Measurements from ENCODE around the gene EDNRA. TPM values are rescaled to one million over a fixed set of nuclear protein-coding genes. Genes with fewer than 3 reads are reported as not detected.

The EDNRA gene
- total and polyA plus RNA-seq, 2 donors (not counting 3 experiments of a cell fraction or from before 2014, with no cell fraction given), result 0.01 TPM; not detected in 1

- peaks cover 23 to 32% of the 10 kb centered on the region in 2 experiments for H3K27me3 ChIP-seq (ENCODE audit: control insufficient read depth in 2 of 2, insufficient read depth in 2 of 2, low read length in 2 of 2)
- intact Hi-C loops (cut with micrococcal nuclease) (no loop called here), dilution Hi-C loops (cut with MboI; ENCODE audit: extremely low pct_ligation_motif_present, low sequenced_read_pairs) (no loop called here)
- FAIRE-seq (peak; percentile 8), DNase-seq (ENCODE audit: low read depth, low spot score) (no peak)
- H2AFZ ChIP-seq (ENCODE audit: low read depth, low read length), result no peak overlapping the region
- H3K4me1 ChIP-seq (ENCODE audit: control insufficient read depth, extremely low read depth, insufficient read depth, low read length), result no peaks in the 10 kb centered on the region
- H3K4me3 ChIP-seq (replicated peaks in 1 of 3; ENCODE audit: insufficient read depth in 1 of 3, low read depth in 1 of 3, low read length in 3 of 3), result no peak overlapping the region
- no peak overlapping the region for H3K9ac ChIP-seq (replicated peaks; ENCODE audit: extremely low read depth, insufficient read depth, low read length)
- ChIA-PET CTCF (no interaction called here), POLR2A (no interaction called here)
- no peaks in the 10 kb centered on the region for H4K20me1 ChIP-seq (replicated peaks; ENCODE audit: control insufficient read depth, extremely low read depth, insufficient read depth, low read length)
- H3K36me3 ChIP-seq (ENCODE audit: control insufficient read depth in 2 of 2, extremely low read depth in 1 of 2, insufficient read depth in 2 of 2, low read length in 2 of 2), result no peaks in the 10 kb centered on the region
- H3K9me3 ChIP-seq (replicated peaks; ENCODE audit: control insufficient read depth, insufficient read depth, low read length), result no peaks in the 10 kb centered on the region
- no peak overlapping the region for H3K4me2 ChIP-seq (ENCODE audit: insufficient read depth, low read length)
- no peaks in the 10 kb centered on the region for H3K79me2 ChIP-seq (ENCODE audit: control insufficient read depth, insufficient read depth, low read length)
- no TSS peak for BruUV-seq (replicated peaks)
- H3K9me1 ChIP-seq (replicated peaks; ENCODE audit: control insufficient read depth, extremely low read depth, insufficient read depth, low read length), result no peaks in the 10 kb centered on the region
- TF ChIP-seq, protein P1, sequence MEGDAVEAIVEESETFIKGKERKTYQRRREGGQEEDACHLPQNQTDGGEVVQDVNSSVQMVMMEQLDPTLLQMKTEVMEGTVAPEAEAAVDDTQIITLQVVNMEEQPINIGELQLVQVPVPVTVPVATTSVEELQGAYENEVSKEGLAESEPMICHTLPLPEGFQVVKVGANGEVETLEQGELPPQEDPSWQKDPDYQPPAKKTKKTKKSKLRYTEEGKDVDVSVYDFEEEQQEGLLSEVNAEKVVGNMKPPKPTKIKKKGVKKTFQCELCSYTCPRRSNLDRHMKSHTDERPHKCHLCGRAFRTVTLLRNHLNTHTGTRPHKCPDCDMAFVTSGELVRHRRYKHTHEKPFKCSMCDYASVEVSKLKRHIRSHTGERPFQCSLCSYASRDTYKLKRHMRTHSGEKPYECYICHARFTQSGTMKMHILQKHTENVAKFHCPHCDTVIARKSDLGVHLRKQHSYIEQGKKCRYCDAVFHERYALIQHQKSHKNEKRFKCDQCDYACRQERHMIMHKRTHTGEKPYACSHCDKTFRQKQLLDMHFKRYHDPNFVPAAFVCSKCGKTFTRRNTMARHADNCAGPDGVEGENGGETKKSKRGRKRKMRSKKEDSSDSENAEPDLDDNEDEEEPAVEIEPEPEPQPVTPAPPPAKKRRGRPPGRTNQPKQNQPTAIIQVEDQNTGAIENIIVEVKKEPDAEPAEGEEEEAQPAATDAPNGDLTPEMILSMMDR (IDR thresholded peaks at IDR 0.05; ENCODE audit: extremely low read depth in 1 of 2, insufficient read depth in 1 of 2, low read depth in 1 of 2, low read length in 2 of 2), result no peak
- TF ChIP-seq POLR2A (IDR thresholded peaks at IDR 0.05; ENCODE audit: low read depth, low read length) (no peak), EZH2 (IDR thresholded peaks at IDR 0.05; ENCODE audit: borderline replicate concordance, low read depth, low read length, severe bottlenecking) (no peak), MAX (IDR thresholded peaks at IDR 0.05; ENCODE audit: insufficient read depth, insufficient read length) (no peak), GATA2 (IDR thresholded peaks at IDR 0.05; ENCODE audit: insufficient read depth, insufficient read length, low read depth, low read length) (no peak), JUN (IDR thresholded peaks at IDR 0.05; ENCODE audit: borderline replicate concordance, insufficient read depth, insufficient read length, low read depth) (no peak), MYC (IDR thresholded peaks at IDR 0.05; ENCODE audit: low read depth, low read length) (no peak), POLR2AphosphoS5 (IDR thresholded peaks at IDR 0.05; ENCODE audit: insufficient read depth, low read depth, low read length) (no peak)
- H3K27ac ChIP-seq (ENCODE audit: insufficient read depth, low read depth, low read length), result no peak overlapping the region
These were observed 1.5 kb upstream of the EDNRA start for GRCh38 chr4:147479376-147479775.
